HepG2 (cell line): ENCODE measurements around the gene RIMBP2. TPM values are rescaled to one million over a fixed set of nuclear protein-coding genes. Genes with fewer than 3 reads are reported as not detected.

Source experiments
- ATAC-seq: fragments of 200-7000 bp; cut with Tn5 transposase; 3 replicates; pipeline ENCODE4 v1.9.1; 2020; ENCODE audit warnings: mild to moderate bottlenecking, moderate library complexity
- BruUV-seq: library from RNA; stranded (reverse); fragments of 400-500 nt; replicated peaks from 2 replicates; lab custom pipeline; 2021; lab: Mats Ljungman, UMichigan
- CTCF ChIA-PET: fragments of 300-600 bp; formaldehyde crosslinking; extraction: SDS; loops from one replicate; lab custom pipeline; 2021; ENCODE audit warnings: low total read pairs, inconsistent platforms, low intra/inter-chr PET ratio; lab: Yijun Ruan, JAX
- POLR2A ChIA-PET: fragments of 350-600 bp; sonication (Branson Sonifier 250); formaldehyde crosslinking; loops from one replicate; lab custom pipeline; 2020; ENCODE audit warnings: antibody characterized with exemption, inconsistent platforms; lab: Yijun Ruan, JAX
- DNase-seq: peaks from one replicate; pipeline ENCODE4 v3.0.0-alpha.2; 2015; ENCODE audit warnings: low spot score
- FAIRE-seq: peaks from 3 replicates; lab custom pipeline; 2011; peaks lifted over from hg19 to GRCh38; lab: Jason Lieb, UNC
- H2AFZ ChIP-seq: one replicate; pipeline ENCODE4 v1.6.1; 2011; ENCODE audit warnings: low read length, inconsistent platforms
- H3K27ac ChIP-seq: fragments of 300-600 bp; 3 replicates; pipeline ENCODE4 v1.8.0; 2011; ENCODE audit warnings: mixed run types, mild to moderate bottlenecking, mixed read lengths, low read length, inconsistent platforms; ENCODE audit not compliant: insufficient read depth; ENCODE audit errors: extremely low read length
- H3K27me3 ChIP-seq, 2 experiments: fragments of 200-600 bp in 1 of 2; 2 replicates in 1 of 2; 3 replicates in 1 of 2; pipeline versions ENCODE4 v1.6.0 to v1.8.0; 2011; ENCODE audit warnings: low read length in 2 of 2, mild to moderate bottlenecking in 2 of 2, moderate library complexity in 2 of 2, inconsistent platforms in 1 of 2; ENCODE audit not compliant: insufficient read depth in 2 of 2, control insufficient read depth in 1 of 2
- H3K36me3 ChIP-seq, 2 experiments: fragments of 200-600 bp in 1 of 2; replicated peaks in 1 of 2; 2 replicates in 1 of 2; 3 replicates in 1 of 2; pipeline versions ENCODE4 v1.5.1 to v1.8.0; 2011; ENCODE audit warnings: low read length in 2 of 2, inconsistent platforms in 1 of 2; ENCODE audit not compliant: insufficient read depth in 2 of 2, control insufficient read depth in 1 of 2
- H3K4me1 ChIP-seq: 2 replicates; pipeline ENCODE4 v1.5.1; 2012; ENCODE audit warnings: low read length, inconsistent platforms; ENCODE audit not compliant: insufficient read depth
- H3K4me2 ChIP-seq: 2 replicates; pipeline ENCODE4 v1.6.0; 2011; ENCODE audit warnings: low read depth, low read length, inconsistent platforms
- H3K4me3 ChIP-seq, 3 experiments: fragments of 200-600 bp in 1 of 3; sonication (generic), shearing (Covaris generic) in 1 of 3; replicated peaks in 1 of 3; 2 replicates each; pipeline ENCODE4 v1.5.1; 2011 to 2016; ENCODE audit warnings: low read length in 3 of 3, inconsistent platforms in 2 of 3, low read depth in 2 of 3, mild to moderate bottlenecking in 2 of 3, control low read depth in 1 of 3, mixed read lengths in 1 of 3; ENCODE audit not compliant: insufficient read depth in 1 of 3
- H3K79me2 ChIP-seq: one replicate; pipeline ENCODE4 v1.6.1; 2011; ENCODE audit warnings: low read length, inconsistent platforms; ENCODE audit not compliant: insufficient read depth
- H3K9ac ChIP-seq: 2 replicates; pipeline ENCODE4 v1.6.0; 2011; ENCODE audit warnings: mild to moderate bottlenecking, low read depth, low read length, inconsistent platforms; ENCODE audit not compliant: insufficient read depth
- H3K9me3 ChIP-seq: 2 replicates; pipeline ENCODE4 v1.5.1; 2012; ENCODE audit warnings: mild to moderate bottlenecking, low read length
- H4K20me1 ChIP-seq: 2 replicates; pipeline ENCODE4 v1.6.0; 2011; ENCODE audit warnings: inconsistent platforms, mild to moderate bottlenecking, low read length, moderate library complexity; ENCODE audit not compliant: insufficient read depth
- ASH2L ChIP-seq: fragments of 300-600, 200-600 bp; sonication (generic); IDR thresholded peaks from 2 replicates; pipeline ENCODE4 v1.7.0; 2017; ENCODE audit warnings: low read depth, mild to moderate bottlenecking, moderate library complexity, mixed read lengths, low read length; ENCODE audit not compliant: insufficient read length
- ATF6 ChIP-seq: sonication (generic); formaldehyde crosslinking; conservative IDR thresholded peaks from 2 replicates; pipeline ENCODE4 v1.4.0; 2020; ENCODE audit warnings: missing genetic modification reagents
- FOXO4 ChIP-seq: sonication (generic); formaldehyde crosslinking; conservative IDR thresholded peaks from 2 replicates; pipeline ENCODE4 v1.8.1; 2023; ENCODE audit warnings: missing genetic modification reagents
- GPBP1L1 ChIP-seq: sonication (generic); formaldehyde crosslinking; IDR thresholded peaks from 2 replicates; pipeline ENCODE4 v1.5.0; 2020; ENCODE audit warnings: mild to moderate bottlenecking, missing genetic modification reagents
- HCFC1 ChIP-seq: fragments of 150-350 bp; IDR thresholded peaks from 2 replicates; pipeline ENCODE4 v1.6.1; 2014; ENCODE audit warnings: low read depth, low read length
- KDM5A ChIP-seq: fragments of 200-600 bp; sonication (generic); IDR thresholded peaks from 2 replicates; pipeline ENCODE4 v1.7.0; 2018; ENCODE audit warnings: antibody characterized with exemption, mild to moderate bottlenecking, low read length, borderline replicate concordance
- ZNF160 ChIP-seq: sonication (generic); formaldehyde crosslinking; IDR thresholded peaks from 2 replicates; pipeline ENCODE4 v1.8.0; 2022; ENCODE audit warnings: mild to moderate bottlenecking, inconsistent platforms, missing genetic modification reagents
- WGBS: methylation state at CpG from one replicate; pipeline ENCODE4 v1.1.6; 2017; ENCODE audit warnings: low lambda C conversion rate; 5-methylcytosine and 5-hydroxymethylcytosine counted together
- in situ Hi-C: cut with HindIII; loops from 2 replicates; pipeline ENCODE4 v1.10.0; 2017; ENCODE audit warnings: low pct_unique_long_range_greater_than_20kb; ENCODE audit not compliant: extremely low pct_ligation_motif_present
- intact Hi-C: fragments of 100-400 bp; cut with micrococcal nuclease; formaldehyde crosslinking; loops from one replicate; pipeline ENCODE4 v1.10.0; 2022; ENCODE audit not compliant: unreplicated experiment
- polyA plus RNA-seq, 8 experiments: library from polyadenylated mRNA; depleted of rRNA in 3 of 8; stranded (reverse) in 7 of 8; unstranded in 1 of 8; fragments of >200 nt; fragmentation: Illumina TruSeq in 4 of 8; extraction: Trizol in 4 of 8; gene quantifications; 2 replicates each; pipeline versions ENCODE4 v1.2.1 to v1.2.3, GENCODE V29; 2011 to 2016; ENCODE audit warnings: low read depth in 4 of 8, missing spikeins in 1 of 8, mixed read lengths in 1 of 8; ENCODE audit not compliant: insufficient read depth in 1 of 8
- total RNA-seq, 5 experiments: library from RNA; depleted of rRNA; stranded (reverse); fragments of >200 nt; fragmentation: Illumina TruSeq; extraction: Trizol; gene quantifications; 2 replicates each; pipeline ENCODE4 v1.2.3, GENCODE V29; 2016; ENCODE audit warnings: low read depth in 1 of 5

Gene RIMBP2
- total and polyA plus RNA-seq, 2 of the 13 experiments (the other 11 are each of a cell fraction or from before 2014, with no cell fraction given): 0.03 TPM; not detected in 1

- no peak overlapping the region for H3K9ac ChIP-seq
- FAIRE-seq (no peak), ATAC-seq (no peak), DNase-seq (no peak)
- H3K9me3 ChIP-seq: no peaks in the 10 kb centered on the region; the same call in 1 of the 2 replicates
- H3K4me1 ChIP-seq: no peaks in the 10 kb centered on the region
- H3K4me3 ChIP-seq: no peak overlapping the region
- TF ChIP-seq ASH2L: peak; percentile 86
- no peak for TF ChIP-seq FOXO4 (CRISPR knock-in tag)
- WGBS: 79% methylated on average over 32 of the region's 32 CpGs
- H3K79me2 ChIP-seq: no peaks in the 10 kb centered on the region
- no peaks in the 10 kb centered on the region for H4K20me1 ChIP-seq
- H3K27ac ChIP-seq: no peak overlapping the region
- BruUV-seq: no TSS peak
- ChIA-PET POLR2A (no interaction called here), CTCF (no interaction called here)
- H3K36me3 ChIP-seq: no peaks in the 10 kb centered on the region
- H3K27me3 ChIP-seq: peaks cover 1 to 25% of the 10 kb centered on the region in 2 experiments; a peak in 2 of 5 replicates
- H3K4me2 ChIP-seq: no peak overlapping the region
- no peak overlapping the region for H2AFZ ChIP-seq
- in situ Hi-C loops: loop anchor here (25.0 kb wide), 1 partner anchor 691 kb away; no protein-coding TSS in a partner anchor
- intact Hi-C loops: no loop called here
Observed at GRCh38 chr12:130728158-130729058, 12.3 kb upstream of the RIMBP2 start.

- no peak for FAIRE-seq
- in situ Hi-C loops: no loop called here
- Histone ChIP-seq H3K4me1 (no peaks in the 10 kb centered on the region), H3K4me3 (no peak overlapping the region), H3K9me3 (peaks cover 17% of the 10 kb centered on the region; the same call in 1 of the 2 replicates), H2AFZ (no peak overlapping the region), H3K27me3 (peaks cover 7 to 45% of the 10 kb centered on the region in 2 experiments; a peak in 4 of 5 replicates), H3K4me2 (no peak overlapping the region), H3K36me3 (no peaks in the 10 kb centered on the region), H4K20me1 (no peaks in the 10 kb centered on the region), H3K9ac (no peak overlapping the region)
- intact Hi-C loops: no loop called here
- no peak for ATAC-seq
- CTCF ChIA-PET: no interaction called here
- WGBS: 0% methylated on average over 4 of the region's 8 CpGs
- POLR2A ChIA-PET: no interaction called here
- TF ChIP-seq ZNF160 (CRISPR knock-in tag) (no peak), HCFC1 (no peak), KDM5A (no peak), ATF6 (CRISPR knock-in tag) (no peak), GPBP1L1 (no peak)
- TF ChIP-seq, all 625 proteins: peak for 0
- no peaks in the 10 kb centered on the region for H3K79me2 ChIP-seq
- no peak for DNase-seq
- H3K27ac ChIP-seq: no peak overlapping the region
- BruUV-seq: no TSS peak
Observed at GRCh38 chr12:130719263-130719859, 3.3 kb upstream of the RIMBP2 start.
